Measurements from ENCODE around the gene TAF3.

TAF3 gene

GRCh38 chr10:8036506-8037198, 218.3 kb downstream of the TAF3 start:
- no peak for DNase-seq

GRCh38 chr10:8037199-8037801, 219.0 kb downstream of the TAF3 start:
- no peak for DNase-seq

GRCh38 chr10:8037941-8038894, 219.9 kb downstream of the TAF3 start:
- no peak for DNase-seq

- DNase-seq: no peak
Observed at GRCh38 chr10:8039321-8039881, 221.1 kb downstream of the TAF3 start.

GRCh38 chr10:8040651-8041050, 222.3 kb downstream of the TAF3 start:
- no peak for DNase-seq

GRCh38 chr10:8041284-8041991, 223.1 kb downstream of the TAF3 start:
- no peak for DNase-seq

- DNase-seq: no peak
Observed at GRCh38 chr10:8041992-8042720, 223.9 kb downstream of the TAF3 start.

- DNase-seq: no peak
Observed at GRCh38 chr10:8042721-8043568, 224.6 kb downstream of the TAF3 start.

GRCh38 chr10:8043569-8044306, 225.4 kb downstream of the TAF3 start:
- no peak for DNase-seq

GRCh38 chr10:8044331-8044907, 226.1 kb downstream of the TAF3 start:
- no peak for DNase-seq

GRCh38 chr10:8044908-8045725, 226.8 kb downstream of the TAF3 start:
- no peak for DNase-seq

GRCh38 chr10:8045726-8046494, 227.6 kb downstream of the TAF3 start:
- no peak for DNase-seq

- DNase-seq: no peak
Observed at GRCh38 chr10:8047452-8048280, 229.4 kb downstream of the TAF3 start.

GRCh38 chr10:8048281-8049008, 230.1 kb downstream of the TAF3 start:
- no peak for DNase-seq

GRCh38 chr10:8049045-8049864, 230.9 kb downstream of the TAF3 start:
- DNase-seq: no peak
